Measurements from ENCODE around the gene STUB1.
A peak's percentile ranks its signal among the peaks of the same experiment; 100 is the strongest.

STUB1 gene

GRCh38 chr16:679814-680624, at the start of gene STUB1:
Gene STUB1, plus strand, starts transcription at chr16:680410. Its CDS starts 116 bp downstream, at chr16:680526.
- peak; percentile 94 for DNase-seq

DNA sequence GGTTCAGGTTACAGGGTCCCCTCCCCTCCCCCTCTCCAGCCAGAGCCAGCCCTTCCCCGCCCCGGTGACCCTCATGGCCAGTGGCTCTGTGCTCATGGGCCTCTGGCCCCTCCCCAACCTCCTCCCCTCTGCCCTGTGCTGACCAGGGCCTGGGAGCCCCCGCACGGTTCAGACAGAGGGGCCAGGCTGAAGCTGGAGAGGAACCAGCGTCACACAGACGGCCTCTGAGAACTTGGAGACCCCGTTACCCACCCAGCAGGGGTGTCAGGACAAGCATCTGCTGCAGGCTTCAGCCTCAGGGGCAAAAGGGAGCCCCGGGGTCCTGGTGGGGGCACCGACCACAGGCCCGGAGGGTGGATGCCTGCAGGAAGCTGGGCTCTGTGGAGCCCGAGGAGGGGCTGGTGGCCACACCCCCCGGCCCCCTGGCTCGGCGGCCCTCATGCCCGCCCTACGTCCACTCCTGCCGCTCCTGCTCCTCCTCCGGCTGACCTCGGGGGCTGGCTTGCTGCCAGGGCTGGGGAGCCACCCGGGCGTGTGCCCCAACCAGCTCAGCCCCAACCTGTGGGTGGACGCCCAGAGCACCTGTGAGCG, 49.3 kb upstream of the STUB1 start, which contains the start of gene WFIKKN1:
Gene WFIKKN1 (plus strand): TSS at position 171 of the 591 bp plus-strand sequence. CDS start 269 bp downstream, at position 440.
- no peak for DNase-seq

DNA sequence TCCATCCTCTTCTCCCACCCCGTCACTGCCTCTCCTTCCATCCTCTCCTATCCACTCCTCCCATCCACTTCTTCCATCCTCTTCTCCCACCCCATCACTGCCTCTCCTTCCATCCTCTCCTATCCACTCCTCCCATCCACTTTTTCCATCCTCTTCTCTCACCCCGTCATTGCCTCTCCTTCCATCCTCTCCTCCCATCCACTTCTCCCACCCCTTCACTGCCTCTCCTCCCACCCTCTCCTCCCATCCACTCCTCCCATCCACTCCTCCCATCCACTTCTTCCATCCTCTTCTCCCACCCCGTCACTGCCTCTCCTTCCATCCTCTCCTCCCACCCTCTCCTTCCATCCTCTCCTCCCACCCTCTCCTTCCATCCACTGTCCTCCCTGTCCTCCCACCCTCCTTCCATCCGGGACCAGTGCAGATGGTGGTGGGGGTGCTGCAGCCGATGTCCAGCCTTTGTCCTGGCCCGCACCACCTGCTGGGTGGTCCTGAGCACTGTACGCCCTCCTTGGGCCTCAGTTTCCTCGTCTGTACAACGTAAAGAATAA, 48.3 kb upstream of the STUB1 start:
- DNase-seq, result no peak

DNA sequence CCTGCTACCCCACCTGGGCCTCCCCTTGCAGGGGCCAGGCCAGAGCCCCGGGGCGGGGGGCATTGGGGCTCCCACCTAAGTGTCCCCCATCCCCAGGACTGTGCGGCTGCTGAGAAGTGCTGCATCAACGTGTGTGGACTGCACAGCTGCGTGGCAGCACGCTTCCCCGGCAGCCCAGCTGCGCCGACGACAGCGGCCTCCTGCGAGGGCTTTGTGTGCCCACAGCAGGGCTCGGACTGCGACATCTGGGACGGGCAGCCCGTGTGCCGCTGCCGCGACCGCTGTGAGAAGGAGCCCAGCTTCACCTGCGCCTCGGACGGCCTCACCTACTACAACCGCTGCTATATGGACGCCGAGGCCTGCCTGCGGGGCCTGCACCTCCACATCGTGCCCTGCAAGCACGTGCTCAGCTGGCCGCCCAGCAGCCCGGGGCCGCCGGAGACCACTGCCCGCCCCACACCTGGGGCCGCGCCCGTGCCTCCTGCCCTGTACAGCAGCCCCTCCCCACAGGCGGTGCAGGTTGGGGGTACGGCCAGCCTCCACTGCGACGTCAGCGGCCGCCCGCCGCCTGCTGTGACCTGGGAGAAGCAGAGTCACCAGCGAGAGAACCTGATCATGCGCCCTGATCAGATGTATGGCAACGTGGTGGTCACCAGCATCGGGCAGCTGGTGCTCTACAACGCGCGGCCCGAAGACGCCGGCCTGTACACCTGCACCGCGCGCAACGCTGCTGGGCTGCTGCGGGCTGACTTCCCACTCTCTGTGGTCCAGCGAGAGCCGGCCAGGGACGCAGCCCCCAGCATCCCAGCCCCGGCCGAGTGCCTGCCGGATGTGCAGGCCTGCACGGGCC, 47.5 kb upstream of the STUB1 start:
- DNase-seq, result no peak

DNA sequence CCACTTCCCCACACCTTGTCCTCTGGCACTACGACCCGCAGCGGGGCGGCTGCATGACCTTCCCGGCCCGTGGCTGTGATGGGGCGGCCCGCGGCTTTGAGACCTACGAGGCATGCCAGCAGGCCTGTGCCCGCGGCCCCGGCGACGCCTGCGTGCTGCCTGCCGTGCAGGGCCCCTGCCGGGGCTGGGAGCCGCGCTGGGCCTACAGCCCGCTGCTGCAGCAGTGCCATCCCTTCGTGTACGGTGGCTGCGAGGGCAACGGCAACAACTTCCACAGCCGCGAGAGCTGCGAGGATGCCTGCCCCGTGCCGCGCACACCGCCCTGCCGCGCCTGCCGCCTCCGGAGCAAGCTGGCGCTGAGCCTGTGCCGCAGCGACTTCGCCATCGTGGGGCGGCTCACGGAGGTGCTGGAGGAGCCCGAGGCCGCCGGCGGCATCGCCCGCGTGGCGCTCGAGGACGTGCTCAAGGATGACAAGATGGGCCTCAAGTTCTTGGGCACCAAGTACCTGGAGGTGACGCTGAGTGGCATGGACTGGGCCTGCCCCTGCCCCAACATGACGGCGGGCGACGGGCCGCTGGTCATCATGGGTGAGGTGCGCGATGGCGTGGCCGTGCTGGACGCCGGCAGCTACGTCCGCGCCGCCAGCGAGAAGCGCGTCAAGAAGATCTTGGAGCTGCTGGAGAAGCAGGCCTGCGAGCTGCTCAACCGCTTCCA, 46.7 kb upstream of the STUB1 start:
- no peak for DNase-seq

DNA sequence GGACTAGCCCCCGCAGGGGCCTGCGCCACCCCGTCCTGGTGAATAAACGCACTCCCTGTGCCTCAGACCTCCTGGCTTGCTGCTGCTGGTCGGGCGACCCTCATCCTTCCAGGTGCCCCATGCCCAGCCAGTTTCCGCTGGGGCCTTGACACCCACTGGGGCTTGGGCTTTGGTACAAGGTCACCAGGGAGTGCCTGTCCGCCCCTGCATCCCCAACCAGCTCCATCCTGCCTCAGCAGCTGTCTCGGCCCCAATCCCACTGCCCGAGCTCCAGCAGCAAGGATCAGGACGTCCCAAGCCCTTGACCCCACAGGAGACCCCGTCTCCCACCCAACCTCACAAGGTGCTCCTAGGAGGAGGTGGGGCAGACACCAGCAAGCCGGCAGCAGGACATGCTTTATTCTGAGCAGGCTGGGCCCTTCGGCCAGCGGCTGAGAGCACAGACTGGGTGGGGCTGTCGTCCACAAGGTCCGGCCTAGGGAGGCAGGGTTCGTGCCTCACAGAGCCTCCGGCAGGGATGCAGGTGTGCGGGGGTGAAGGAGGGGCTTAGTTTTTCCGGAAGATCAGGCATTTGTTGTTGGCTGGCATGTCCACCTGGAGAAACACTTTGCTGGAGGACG, 46.0 kb upstream of the STUB1 start:
- no peak for DNase-seq

DNA sequence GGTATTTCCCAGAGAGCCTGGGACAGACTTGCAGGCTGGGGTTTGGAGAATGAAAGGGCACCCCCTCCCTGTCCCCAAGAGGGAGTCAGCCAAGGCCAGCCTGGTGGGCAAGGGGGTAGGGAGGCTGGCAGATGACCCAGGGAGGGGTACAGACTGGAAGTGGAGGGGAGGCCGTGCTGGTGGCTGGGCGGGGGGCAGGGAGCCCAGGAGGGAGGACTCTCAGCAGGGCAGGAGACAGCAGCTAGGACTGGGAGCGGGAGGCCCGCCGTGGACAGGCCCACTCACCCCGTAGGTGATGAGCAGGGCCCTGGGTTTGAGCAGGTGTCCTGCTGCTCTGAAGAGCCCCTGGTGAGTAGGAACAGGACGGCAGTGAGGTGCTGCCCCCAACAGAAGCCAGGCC, 45.2 kb upstream of the STUB1 start:
- DNase-seq, result no peak

- no peak for DNase-seq
Observed at GRCh38 chr16:635573-636205, 44.5 kb upstream of the STUB1 start.

DNA sequence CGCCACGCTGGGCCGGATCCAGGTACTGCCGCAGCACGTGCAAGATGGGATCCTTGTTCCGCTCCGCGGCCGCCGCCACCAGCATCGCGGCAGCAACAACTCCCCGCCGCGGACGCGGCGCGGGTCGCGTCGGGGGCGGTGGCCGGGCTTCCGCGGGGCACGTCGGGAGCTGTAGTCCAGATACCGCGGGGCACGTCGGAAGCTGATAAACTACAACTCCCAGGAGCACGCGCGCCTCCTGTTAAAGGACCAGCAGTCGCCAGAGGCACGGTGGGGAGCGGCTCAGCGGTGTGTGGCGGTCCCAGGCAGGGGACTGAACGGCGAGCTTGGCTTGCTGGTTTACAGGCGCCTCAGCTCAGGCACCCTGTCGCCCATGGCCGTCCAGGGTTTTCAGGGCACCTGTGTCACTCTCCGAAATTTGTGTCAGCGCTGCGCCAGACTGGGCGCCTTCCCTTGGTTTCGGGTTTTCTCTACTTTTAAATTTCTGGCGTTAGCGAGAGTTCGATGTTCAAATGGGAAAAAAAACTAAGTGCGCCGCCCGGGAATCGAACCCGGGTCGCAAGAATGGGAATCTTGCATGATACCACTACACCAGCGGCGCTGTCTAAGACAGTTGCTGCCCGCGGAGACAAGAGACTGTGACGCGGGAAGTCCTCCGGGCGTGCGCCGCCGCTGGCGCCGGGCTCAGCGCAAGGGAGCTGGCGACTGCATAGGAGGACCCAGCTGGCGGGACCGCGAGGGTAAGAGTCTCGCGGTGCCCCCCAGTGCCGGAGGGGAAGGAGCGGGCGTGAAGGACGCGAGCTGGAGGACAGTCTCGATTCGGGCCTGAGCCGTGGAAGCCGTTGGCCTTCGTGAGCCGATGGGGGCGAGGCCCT, 43.8 kb upstream of the STUB1 start, which contains the start of gene METTL26:
Gene METTL26 (minus strand): TSS at position 100 of the 875 bp plus-strand sequence. CDS start 15 bp downstream, at position 85.
- DNase-seq, result peak; percentile 100

DNA sequence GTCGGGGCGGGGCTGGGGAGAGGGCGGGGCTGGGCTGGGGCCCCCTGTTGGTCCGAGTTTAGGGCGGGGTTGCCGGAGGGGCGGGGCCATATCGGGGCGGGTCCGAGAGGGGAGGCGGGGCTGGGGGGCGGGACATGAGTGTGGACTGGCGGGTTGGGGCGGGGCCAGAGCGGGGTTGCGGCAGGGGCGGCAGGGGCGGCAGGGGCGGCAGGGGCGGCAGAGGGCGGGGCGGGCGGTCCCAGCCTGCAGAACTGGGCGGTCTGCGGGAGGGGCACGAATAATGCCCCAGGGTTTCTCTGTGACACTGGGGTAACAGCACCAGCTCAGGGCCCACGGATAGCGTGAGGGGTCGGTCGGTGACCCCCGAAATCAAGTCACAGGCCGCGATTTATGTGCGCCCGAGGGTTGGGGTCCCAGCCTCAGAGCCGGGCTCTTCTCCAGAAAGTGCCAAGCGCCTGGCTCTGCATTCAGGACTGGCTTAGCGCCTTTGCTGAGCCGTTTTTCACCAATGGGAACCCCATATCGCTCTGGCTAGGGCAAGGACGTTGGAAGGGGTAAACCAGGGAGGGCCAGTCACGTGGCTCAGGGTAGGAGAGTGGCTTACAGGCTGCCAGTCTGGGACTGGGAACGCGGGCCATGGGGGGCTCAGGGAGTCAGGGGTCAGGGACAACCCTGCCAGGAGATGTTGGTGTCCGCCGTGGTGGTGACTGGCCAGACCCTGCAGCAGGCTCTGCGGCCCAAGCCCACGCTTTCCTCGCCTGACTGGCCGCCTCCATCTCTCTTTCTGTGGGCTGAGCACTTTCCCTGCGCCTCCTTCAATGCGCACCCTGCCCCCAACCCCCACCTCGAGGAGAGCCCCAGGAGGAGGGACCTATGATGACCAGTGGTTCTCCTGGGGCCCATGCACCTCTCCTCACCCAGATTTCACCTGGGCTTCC, 42.9 kb upstream of the STUB1 start:
- DNase-seq, result no peak

- DNase-seq, result no peak
Observed at GRCh38 chr16:638034-638543, 42.1 kb upstream of the STUB1 start.

DNA sequence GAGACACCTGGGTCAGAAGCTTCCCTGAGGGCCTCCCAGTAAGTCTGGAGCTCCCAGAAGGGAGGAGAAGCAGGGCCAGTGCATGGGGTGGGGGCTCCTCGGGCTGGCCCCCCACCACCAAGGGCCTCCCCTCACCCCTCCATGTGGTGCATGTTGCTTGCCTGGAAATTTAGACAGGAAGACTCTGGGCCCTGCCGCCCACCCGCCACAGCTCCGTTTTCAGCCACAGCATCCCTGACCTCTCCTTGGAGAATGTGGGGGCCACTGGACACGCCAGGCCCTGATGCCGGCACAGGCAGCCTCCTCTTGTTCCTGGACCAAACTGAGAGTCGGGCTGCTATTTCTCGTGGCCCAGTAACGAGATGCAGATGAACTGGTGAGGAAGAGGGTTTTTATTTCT, 41.4 kb upstream of the STUB1 start:
- no peak for DNase-seq

- no peak for DNase-seq
Observed at GRCh38 chr16:640614-641013, 39.6 kb upstream of the STUB1 start.

- DNase-seq, result peak; percentile 93
Observed at GRCh38 chr16:641326-642188, 38.7 kb upstream of the STUB1 start, which contains the start of gene MCRIP2. Gene MCRIP2, plus strand, starts transcription at chr16:641828. Its CDS starts 164 bp downstream, at chr16:641992.

- peak; percentile 82 for DNase-seq
Observed at GRCh38 chr16:642189-643049, 37.8 kb upstream of the STUB1 start.

GRCh38 chr16:643050-643368, 37.2 kb upstream of the STUB1 start:
- DNase-seq, result no peak

DNA sequence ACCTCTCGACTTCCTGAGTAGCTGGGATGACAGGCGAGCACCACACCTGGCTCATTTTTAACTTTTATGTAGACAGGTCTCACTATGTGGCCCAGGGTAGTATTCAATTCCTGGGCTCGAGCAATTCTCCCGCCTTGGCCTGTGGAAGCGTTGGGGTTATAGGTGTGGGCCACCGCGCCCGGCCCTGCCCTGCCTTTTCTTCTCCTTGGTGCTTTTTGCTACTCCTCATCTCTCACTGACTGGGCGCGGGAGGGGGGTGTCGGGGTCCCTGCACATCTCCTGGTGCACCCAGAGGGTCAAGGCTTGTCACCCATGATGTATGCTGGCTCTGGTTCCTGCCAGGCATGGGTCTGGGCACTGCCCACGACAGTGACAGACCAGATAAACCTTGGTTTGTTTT, 35.7 kb upstream of the STUB1 start:
- no peak for DNase-seq
